HL-60 (cell line): ENCODE data around the gene SCMH1.
A peak's percentile ranks its signal among the peaks of the same experiment; 100 is the strongest.

Source experiments
- DNase-seq, 2 experiments: peaks; one replicate each; pipeline ENCODE4 v3.0.0-alpha.2; 2010 to 2020; ENCODE audit warnings: low read depth in 1 of 2, low spot score in 1 of 2
- H3K27ac ChIP-seq: fragments of 250-450 bp; sonication (Bioruptor Pico); replicated peaks from 2 replicates; pipeline ENCODE4 v1.5.1; 2020; ENCODE audit warnings: mild to moderate bottlenecking, moderate library complexity
- H3K27me3 ChIP-seq: fragments of 250-450 bp; sonication (Bioruptor Pico); 2 replicates; pipeline ENCODE4 v1.5.1; 2021; ENCODE audit warnings: mild to moderate bottlenecking, moderate library complexity; ENCODE audit not compliant: insufficient read depth, poor library complexity, severe bottlenecking
- H3K4me3 ChIP-seq: replicated peaks from 2 replicates; pipeline ENCODE4 v1.5.1; 2011; ENCODE audit warnings: mild to moderate bottlenecking, control low read depth, low read length; ENCODE audit not compliant: insufficient read depth
- CTCF ChIP-seq: IDR thresholded peaks from one replicate; pipeline ENCODE4 v1.5.1; 2011; ENCODE audit warnings: low read length, control low read depth, inconsistent platforms; ENCODE audit not compliant: insufficient read depth
- GABPA ChIP-seq: IDR thresholded peaks from 2 replicates; pipeline ENCODE4 v1.6.1; 2012; ENCODE audit warnings: low read depth
- POLR2AphosphoS5 ChIP-seq: IDR thresholded peaks from 2 replicates; pipeline ENCODE4 v1.6.1; 2012; ENCODE audit warnings: low read depth
- REST ChIP-seq: IDR thresholded peaks from 2 replicates; pipeline ENCODE4 v1.6.1; 2012; ENCODE audit warnings: low read depth; ENCODE audit not compliant: insufficient replicate concordance
- SPI1 ChIP-seq: IDR thresholded peaks from 2 replicates; pipeline ENCODE4 v1.6.1; 2012; ENCODE audit warnings: low read depth, mild to moderate bottlenecking, borderline replicate concordance
- long read RNA-seq: library from polyadenylated mRNA; unstranded; transcript quantifications from one replicate; pipeline ENCODE4 v2.0.0, GENCODE V29; 2020

Gene SCMH1
- long read RNA-seq, partial matches to known transcripts = 50 of 126 reads
- long read RNA-seq, other reads (novel, unspliced or antisense) = 71 of 126 reads

- TF ChIP-seq SPI1 (no peak), POLR2AphosphoS5 (no peak), CTCF (no peak), REST (peak; percentile 15), GABPA (no peak)
- Histone ChIP-seq H3K27me3 (no peaks in the 10 kb centered on the region), H3K4me3 (peak within 1 kb of the TSS; percentile 63), H3K27ac (peak within 1 kb of the TSS; percentile 99)
- DNase-seq = peak; percentile 14 to 44
Observed at GRCh38 chr1:41241749-41242341, at the start of gene SCMH1. SCMH1 (minus strand) TSS chr1:41242306; CDS start chr1:41186133, 56,173 bp downstream.

- TF ChIP-seq GABPA (no peak), SPI1 (no peak), REST (no peak), CTCF (no peak), POLR2AphosphoS5 (no peak)
- DNase-seq = no peak
- Histone ChIP-seq H3K4me3 (no peak overlapping the region), H3K27ac (no peak overlapping the region), H3K27me3 (peaks cover 2% of the 10 kb centered on the region)
Observed at GRCh38 chr1:41291195-41291594, 49.1 kb upstream of the SCMH1 start.

- no peak overlapping the region for H3K27ac ChIP-seq
- DNase-seq = no peak
- peaks cover 2% of the 10 kb centered on the region for H3K27me3 ChIP-seq
- no peak for TF ChIP-seq CTCF
- TF ChIP-seq REST = no peak
- TF ChIP-seq SPI1 = no peak
- TF ChIP-seq GABPA = no peak
- no peak for TF ChIP-seq POLR2AphosphoS5
- no peak overlapping the region for H3K4me3 ChIP-seq
Observed at GRCh38 chr1:41289196-41289595, 47.1 kb upstream of the SCMH1 start.
